ENCODE data around the gene PAH. TPM values are rescaled to one million over a fixed set of nuclear protein-coding genes. Genes with fewer than 3 reads are reported as not detected.

The PAH gene
- total and polyA plus RNA-seq, 2 of the 4 experiments (the other 2 are of a cell fraction): not detected

- BruUV-seq (replicated peaks): no TSS peak
- Histone ChIP-seq H4K8ac (ENCODE audit: low read depth in 2 of 2, low read length in 2 of 2) (no peak overlapping the region), H3K14ac (replicated peaks; ENCODE audit: low read depth, low read length) (no peak overlapping the region), H3K9ac (ENCODE audit: low read depth, low read length) (no peak overlapping the region), H3K56ac (ENCODE audit: extremely low read depth, insufficient read depth, low read length) (no peak overlapping the region), H3K4ac (ENCODE audit: low read depth, low read length) (no peak overlapping the region), H3K18ac (ENCODE audit: low read depth, low read length) (no peak overlapping the region), H2AK5ac (ENCODE audit: low read depth, low read length) (no peak overlapping the region), H4K5ac (ENCODE audit: low read depth, low read length) (no peak overlapping the region), H3K4me3 (ENCODE audit: insufficient read depth, low read depth, low read length) (no peak overlapping the region), H2BK5ac (ENCODE audit: low read depth, low read length, poor library complexity, severe bottlenecking) (no peak overlapping the region), H3K4me2 (ENCODE audit: low read depth, low read length) (no peak overlapping the region), H3K9me1 (ENCODE audit: insufficient read depth, low read length) (no peaks in the 10 kb centered on the region), H2BK15ac (ENCODE audit: low read depth, low read length) (no peak overlapping the region), H3K36me3 (ENCODE audit: control insufficient read depth, insufficient read depth, low read length) (no peaks in the 10 kb centered on the region), H4K91ac (ENCODE audit: insufficient read depth, low read depth, low read length) (no peak overlapping the region), H3K27me3 (ENCODE audit: control insufficient read depth, insufficient read depth, low read length) (no peaks in the 10 kb centered on the region), H2BK20ac (ENCODE audit: low read depth, low read length) (no peak overlapping the region), H2AFZ (replicated peaks; ENCODE audit: low read length, poor library complexity) (no peak overlapping the region), H3K23ac (ENCODE audit: low read depth, low read length) (no peak overlapping the region), H3K4me1 (ENCODE audit: control insufficient read depth, insufficient read depth, low read length) (no peaks in the 10 kb centered on the region), H3K79me1 (ENCODE audit: low read depth in 1 of 2, low read length in 2 of 2) (no peaks in the 10 kb centered on the region), H4K20me1 (ENCODE audit: insufficient read depth, low read length) (no peaks in the 10 kb centered on the region), H2AK9ac (replicated peaks; ENCODE audit: low read depth, low read length, poor library complexity) (no peak overlapping the region), H2BK120ac (ENCODE audit: low read depth, low read length) (no peak overlapping the region), H3K27ac (ENCODE audit: insufficient read depth, low read length) (no peak overlapping the region), H3K9me3 (ENCODE audit: control insufficient read depth, insufficient read depth, low read length) (no peaks in the 10 kb centered on the region; the same call in 1 of the 2 replicates)
- ChIA-PET POLR2A (ENCODE audit: unreplicated experiment) (no interaction called here), CTCF (no interaction called here)
- in situ Hi-C loops (cut with MboI; ENCODE audit: low sequenced_read_pairs) (no loop called here), dilution Hi-C loops (cut with HindIII; ENCODE audit: low sequenced_read_pairs, unreplicated experiment) (no loop called here), intact Hi-C loops (cut with micrococcal nuclease) (no loop called here)
- no peak for DNase-seq
- TF ChIP-seq SMC3 (IDR thresholded peaks at IDR 0.05; ENCODE audit: low read depth, low read length) (no peak), MXI1 (IDR thresholded peaks at IDR 0.05; ENCODE audit: borderline replicate concordance, low read depth, low read length) (no peak), CTCF (conservative IDR thresholded peaks at IDR 0.05; ENCODE audit: low read depth, low read length) (no peak)
- ATAC-seq (ENCODE audit: low read depth): no peak
- no CpG with 5 or more reads among the region's 1 CpG for whole genome bisulfite sequencing, 2 experiments (ENCODE audit: extremely low coverage in 2 of 2, insufficient read length in 1 of 2)
These were observed 13.6 kb downstream of the PAH start for GRCh38 chr12:102903337-102904007.

All from IMR-90 (cell line).